Esophagus muscularis mucosa (tissue), 4 donors: ENCODE data around the gene SUCLA2. TPM values are rescaled to one million over a fixed set of nuclear protein-coding genes. Genes with fewer than 3 reads are reported as not detected.
"Not testable (repeated sequence)": the region's sequence is repeated elsewhere in the genome, so short reads cannot be mapped to it uniquely, and the experiment has no call there.

Experiments used
- DNase-seq: peaks from one replicate; pipeline ENCODE4 v3.0.0-alpha.2; 2017; ENCODE audit errors: extremely low spot score
- H3K27ac ChIP-seq, 4 donors: fragments of 200-600 bp; sonication (generic); replicated peaks in 1 of 4; 1 replicate in 3 of 4; 2 replicates in 1 of 4; pipeline ENCODE4 v1.5.1; 2016 to 2019; ENCODE audit warnings: mild to moderate bottlenecking in 1 of 4
- H3K27me3 ChIP-seq, 4 donors: fragments of 200-600 bp; sonication (generic); one replicate each; pipeline versions ENCODE4 v1.5.1 to v1.6.0; 2016 to 2019
- H3K36me3 ChIP-seq, 4 donors: fragments of 200-600 bp; sonication (generic); one replicate each; pipeline ENCODE4 v1.5.1; 2016 to 2019
- H3K4me1 ChIP-seq, 4 donors: fragments of 200-600 bp; sonication (generic); one replicate each; pipeline ENCODE4 v1.5.1; 2016 to 2019
- H3K4me3 ChIP-seq, 4 donors: fragments of 200-600 bp; sonication (generic); 1 replicate in 2 of 4; 2 replicates in 2 of 4; pipeline ENCODE4 v1.5.1; 2016 to 2019; ENCODE audit warnings: mild to moderate bottlenecking in 4 of 4, moderate library complexity in 1 of 4
- H3K9me3 ChIP-seq, 4 donors: fragments of 200-600 bp; sonication (generic); 1 replicate in 3 of 4; 2 replicates in 1 of 4; pipeline ENCODE4 v1.5.1; 2016 to 2019
- CTCF ChIP-seq, 3 experiments: fragments of 200-600 bp in 2 of 3; fragments of 450-650 bp in 1 of 3; sonication (generic) in 2 of 3; IDR thresholded peaks; one replicate each; pipeline ENCODE4 v1.5.1; 2017 to 2019; ENCODE audit warnings: antibody characterized with exemption in 3 of 3, mild to moderate bottlenecking in 2 of 3, moderate library complexity in 1 of 3
- EP300 ChIP-seq: sonication (generic); formaldehyde crosslinking; IDR thresholded peaks from one replicate; pipeline ENCODE4 v1.6.1; 2017; ENCODE audit warnings: antibody characterized with exemption
- POLR2A ChIP-seq: fragments of 450-650 bp; IDR thresholded peaks from one replicate; pipeline ENCODE4 v1.6.1; 2017; ENCODE audit warnings: antibody characterized with exemption, moderate library complexity, mild to moderate bottlenecking, low read depth
- POLR2AphosphoS5 ChIP-seq, 2 donors: sonication (generic); formaldehyde crosslinking; IDR thresholded peaks; one replicate each; pipeline ENCODE4 v1.6.1; 2017; ENCODE audit warnings: antibody characterized with exemption in 2 of 2
- WGBS: methylation state at CpG from one replicate; pipeline ENCODE4 v1.1.5; 2018; 5-methylcytosine and 5-hydroxymethylcytosine counted together
- intact Hi-C: fragments of 100-400 bp; cut with DNase I; formaldehyde crosslinking; loops from one replicate; pipeline ENCODE4 v1.15.1; 2023
- total RNA-seq, 4 donors: library from RNA; depleted of rRNA; stranded (reverse); fragments of >200 nt; gene quantifications; one replicate each; pipeline versions ENCODE4 v1.1.0 to v1.2.1, GENCODE V29; 2016

SUCLA2 gene
- total RNA-seq, 4 donors from 2014 or later, result 42.1 to 62.7 (median 50.0) TPM

- WGBS, result 97% methylated on average over 4 of the region's 4 CpGs
- peaks cover 15 to 75% (median 33%) of the 10 kb centered on the region in 4 donors for H3K36me3 ChIP-seq
- no peak overlapping the region for H3K27ac ChIP-seq
- TF ChIP-seq POLR2AphosphoS5 (IDR thresholded peaks at IDR 0.05) (no peak), CTCF (IDR thresholded peaks at IDR 0.05) (no peak), EP300 (no peak), POLR2A (no peak)
- DNase-seq, result no peak
- intact Hi-C loops, result no loop called here
- no peaks in the 10 kb centered on the region for H3K4me1 ChIP-seq
- no peaks in the 10 kb centered on the region for H3K27me3 ChIP-seq
- H3K9me3 ChIP-seq, result peaks cover 0 to 5% (median 0%) of the 10 kb centered on the region in 4 donors
- H3K4me3 ChIP-seq, result no peak overlapping the region
Observed at GRCh38 chr13:47959468-47960247, 41.4 kb downstream of the SUCLA2 start.

DNA sequence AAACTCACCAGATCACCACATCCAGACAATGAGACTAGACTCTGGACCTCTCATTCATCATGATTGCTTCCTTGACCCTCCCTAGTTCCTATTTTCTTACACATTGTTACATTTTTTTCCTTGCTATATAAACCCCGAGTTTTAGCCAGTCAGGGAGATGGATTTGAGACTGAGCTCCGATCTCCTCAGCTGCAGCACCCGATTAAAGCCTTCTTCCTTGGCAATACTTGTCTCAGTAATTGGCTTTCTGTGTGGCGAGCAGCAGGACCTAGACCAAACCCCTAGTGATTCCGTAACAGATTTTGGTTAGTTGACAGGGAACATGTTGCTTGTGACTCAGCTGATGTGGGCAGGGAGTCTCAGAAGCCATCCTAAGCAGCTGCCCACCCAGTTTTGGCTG is 44.0 kb downstream of the SUCLA2 start:
- H3K27ac ChIP-seq, result no peak overlapping the region
- no peak overlapping the region for H3K4me3 ChIP-seq
- H3K27me3 ChIP-seq, result no peaks in the 10 kb centered on the region
- peaks cover 0 to 5% (median 0%) of the 10 kb centered on the region in 4 donors for H3K9me3 ChIP-seq
- 97% methylated on average over 5 of the region's 5 CpGs for WGBS
- intact Hi-C loops, result no loop called here
- TF ChIP-seq POLR2A, result no peak
- no peak for TF ChIP-seq EP300
- no peak for TF ChIP-seq POLR2AphosphoS5 (IDR thresholded peaks at IDR 0.05)
- TF ChIP-seq CTCF (IDR thresholded peaks at IDR 0.05), result no peak
- peaks cover 9 to 67% (median 30%) of the 10 kb centered on the region in 4 donors for H3K36me3 ChIP-seq
- DNase-seq, result no peak
- H3K4me1 ChIP-seq, result no peaks in the 10 kb centered on the region

- DNase-seq, result no peak
- no peaks in the 10 kb centered on the region for H3K27me3 ChIP-seq
- no peaks in the 10 kb centered on the region for H3K4me1 ChIP-seq
- H3K36me3 ChIP-seq, result peaks cover 9 to 63% (median 29%) of the 10 kb centered on the region in 4 donors
- WGBS, result 87% methylated on average over 2 of the region's 2 CpGs
- H3K4me3 ChIP-seq, result no peak overlapping the region
- no peak for TF ChIP-seq POLR2A
- TF ChIP-seq POLR2AphosphoS5 (IDR thresholded peaks at IDR 0.05), result no peak
- H3K9me3 ChIP-seq, result peaks cover 0 to 5% (median 0%) of the 10 kb centered on the region in 4 donors
- intact Hi-C loops, result no loop called here
- H3K27ac ChIP-seq, result no peak overlapping the region
Observed at GRCh38 chr13:47955836-47956235, 45.2 kb downstream of the SUCLA2 start.

DNA sequence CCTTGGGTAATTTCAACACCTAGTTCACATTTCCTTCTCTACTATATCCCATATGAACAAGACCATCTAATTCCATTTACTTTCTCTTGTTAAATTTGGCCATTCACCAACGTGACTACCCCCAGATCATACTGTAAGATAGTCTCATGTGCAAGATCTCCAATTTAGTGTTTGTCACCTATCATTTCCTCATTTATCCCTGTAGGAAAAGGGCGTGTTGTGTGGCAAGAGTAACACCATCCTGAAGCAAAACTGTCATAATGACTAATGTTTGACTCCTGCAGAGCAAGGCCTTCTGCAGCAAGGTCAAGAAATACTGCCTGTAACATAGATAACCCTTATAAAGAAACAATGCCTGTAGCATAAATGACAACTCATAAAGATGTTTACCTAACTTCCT is 51.3 kb downstream of the SUCLA2 start:
- H3K27ac ChIP-seq, result no peak overlapping the region
- H3K9me3 ChIP-seq, result no peaks in the 10 kb centered on the region
- H3K27me3 ChIP-seq, result no peaks in the 10 kb centered on the region
- H3K4me3 ChIP-seq, result no peak overlapping the region
- H3K4me1 ChIP-seq, result no peaks in the 10 kb centered on the region
- peaks cover 22 to 59% (median 36%) of the 10 kb centered on the region in 4 donors for H3K36me3 ChIP-seq
- 94% methylated on average over 2 of the region's 2 CpGs for WGBS
- TF ChIP-seq CTCF (IDR thresholded peaks at IDR 0.05) (no peak), POLR2AphosphoS5 (IDR thresholded peaks at IDR 0.05) (no peak), EP300 (no peak), POLR2A (no peak)
- intact Hi-C loops, result no loop called here
- DNase-seq, result no peak

GRCh38 chr13:47945738-47946137 is 55.3 kb downstream of the SUCLA2 start:
- H3K27ac ChIP-seq, result no peak overlapping the region
- H3K36me3 ChIP-seq, result peaks cover 21 to 60% (median 42%) of the 10 kb centered on the region in 4 donors
- no peaks in the 10 kb centered on the region for H3K9me3 ChIP-seq
- intact Hi-C loops, result no loop called here
- no peaks in the 10 kb centered on the region for H3K4me1 ChIP-seq
- WGBS, result 88% methylated on average over 2 of the region's 2 CpGs
- H3K4me3 ChIP-seq, result no peak overlapping the region
- H3K27me3 ChIP-seq, result no peaks in the 10 kb centered on the region
- no peak for TF ChIP-seq EP300
- TF ChIP-seq POLR2A, result no peak
- no peak for TF ChIP-seq POLR2AphosphoS5 (IDR thresholded peaks at IDR 0.05)
- TF ChIP-seq CTCF (IDR thresholded peaks at IDR 0.05), result no peak
- no peak for DNase-seq

- not testable (repeated sequence) for H3K9me3 ChIP-seq, H3K4me1 ChIP-seq
Observed at GRCh38 chr13:47945146-47945545, 55.9 kb downstream of the SUCLA2 start.

More at GRCh38 chr13:47945146-47945545, 55.9 kb downstream of the SUCLA2 start:
- H3K27ac ChIP-seq, DNase-seq, H3K27me3 ChIP-seq, intact Hi-C loops, H3K4me3 ChIP-seq: not testable (repeated sequence)
- 95% methylated on average over 4 of the region's 4 CpGs for WGBS
- peaks cover 21 to 61% (median 43%) of the 10 kb centered on the region in 4 donors for H3K36me3 ChIP-seq
